Activated T-helper 2 cell treated with anti-CD3 and anti-CD28 coated beads, Interferon-gamma antibody, Interleukin-2, Interleukin-4, amounts not matched to agents 10 μg/mL and 5 μg/mL and 100 μg/mL, durations not matched to agents 14 hours and 24 hours and 36 hours (primary cell): ENCODE data around the gene ZFP69B. TPM values are rescaled to one million over a fixed set of nuclear protein-coding genes. Genes with fewer than 3 reads are reported as not detected.
"Not testable (repeated sequence)": the region's sequence is repeated elsewhere in the genome, so short reads cannot be mapped to it uniquely, and the experiment has no call there.

ENCODE experiments used
- DNase-seq: peaks from one replicate; pipeline ENCODE4 v3.0.0; 2021; ENCODE audit warnings: low spot score
- H3K27ac Mint-ChIP-seq: one replicate; pipeline ENCODE4 v1.8.0; 2021; ENCODE audit warnings: mixed read lengths
- H3K27me3 Mint-ChIP-seq: one replicate; pipeline ENCODE4 v1.8.0; 2021; ENCODE audit warnings: low read depth, mixed read lengths
- H3K36me3 Mint-ChIP-seq: one replicate; pipeline ENCODE4 v1.8.0; 2021; ENCODE audit warnings: low read depth, mixed read lengths
- H3K4me1 Mint-ChIP-seq: one replicate; pipeline ENCODE4 v1.8.0; 2021; ENCODE audit warnings: low read depth, mixed read lengths
- H3K4me3 Mint-ChIP-seq: one replicate; pipeline ENCODE4 v1.8.0; 2021; ENCODE audit warnings: low read depth, mild to moderate bottlenecking, moderate library complexity, mixed read lengths
- H3K9me3 Mint-ChIP-seq: one replicate; pipeline ENCODE4 v1.8.0; 2021; ENCODE audit warnings: mixed read lengths
- intact Hi-C: fragments of 100-400 bp; cut with micrococcal nuclease; formaldehyde crosslinking; loops from one replicate; pipeline ENCODE4 v1.15.1; 2023
- total RNA-seq: library from RNA; stranded (reverse); gene quantifications from 2 replicates; pipeline ENCODE4 v1.2.3, GENCODE V29; 2022

ZFP69B gene
- total RNA-seq, 1 donor from 2014 or later, result 4.7 TPM

DNA sequence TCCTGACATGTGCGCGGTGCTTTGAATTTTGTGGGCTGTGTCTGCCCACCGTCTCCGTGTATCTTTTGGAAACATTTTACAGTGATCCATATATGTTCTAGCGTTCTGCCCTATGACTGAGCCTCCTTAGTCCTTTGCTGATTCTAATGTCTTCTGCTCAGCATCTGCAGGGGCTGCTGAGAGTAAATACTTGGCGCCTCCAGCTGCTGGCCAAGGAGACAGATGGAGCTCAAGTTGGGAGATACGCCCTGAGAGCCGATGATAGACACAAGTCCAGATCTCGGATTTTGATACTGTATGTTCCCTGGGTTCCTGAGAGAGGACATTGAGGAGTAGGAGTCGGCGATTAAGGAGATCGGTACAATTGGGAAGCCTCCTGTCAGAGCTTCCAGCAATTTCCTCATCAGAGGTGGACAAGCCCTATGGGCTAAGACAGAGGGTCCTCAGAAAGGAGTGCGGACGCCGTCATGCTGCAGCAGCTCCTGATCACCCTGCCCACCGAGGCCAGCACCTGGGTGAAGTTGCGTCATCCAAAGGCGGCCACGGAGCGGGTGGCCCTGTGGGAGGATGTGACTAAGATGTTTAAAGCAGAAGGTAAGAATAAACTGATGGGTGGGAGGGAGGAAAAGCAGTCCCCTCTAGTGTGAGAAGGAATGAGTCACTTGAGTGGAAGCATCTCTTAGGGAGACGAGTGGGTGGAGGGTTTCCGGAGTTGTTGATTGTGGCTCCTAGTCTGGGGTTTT, 390 bp downstream of the ZFP69B start:
- peak; percentile 56 for DNase-seq
- Mint-ChIP-seq H3K36me3 (peaks cover 61% of the 10 kb centered on the region), H3K27me3 (no peaks in the 10 kb centered on the region), H3K4me1 (peaks cover 31% of the 10 kb centered on the region), H3K27ac (peak overlapping the region; percentile 86), H3K9me3 (peaks cover 59% of the 10 kb centered on the region), H3K4me3 (peak overlapping the region; percentile 82)
- intact Hi-C loops, result loop anchor here (1.0 to 5.0 kb wide), 6 partner anchors 58 to 242 kb away; partner anchors contain the start of genes EXO5 and ZNF684

DNA sequence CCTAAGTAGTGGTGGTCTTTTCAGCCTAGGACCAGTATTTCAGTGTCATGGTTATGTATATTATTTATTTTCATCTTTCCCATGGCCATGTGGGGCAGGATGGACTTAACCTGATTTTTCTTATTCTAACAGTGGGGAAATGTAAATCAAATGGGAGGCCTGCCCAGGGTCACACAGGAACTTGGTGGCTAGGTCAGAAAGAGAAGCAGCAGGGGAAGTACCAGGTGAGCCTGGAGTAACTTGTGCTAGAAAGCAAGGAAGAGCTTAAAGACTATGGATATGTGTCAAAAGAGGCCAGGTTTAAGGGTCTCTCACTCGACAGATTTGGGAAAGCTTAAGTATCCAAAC, 936 bp downstream of the ZFP69B start:
- peak overlapping the region; percentile 86 for H3K27ac Mint-ChIP-seq
- peak overlapping the region; percentile 82 for H3K4me3 Mint-ChIP-seq
- DNase-seq, result no peak
- peaks cover 58% of the 10 kb centered on the region for H3K9me3 Mint-ChIP-seq
- peaks cover 62% of the 10 kb centered on the region for H3K36me3 Mint-ChIP-seq
- intact Hi-C loops, result loop anchor here (1.0 to 5.0 kb wide), 4 partner anchors 57 to 132 kb away; partner anchors contain the start of gene EXO5
- peaks cover 31% of the 10 kb centered on the region for H3K4me1 Mint-ChIP-seq
- H3K27me3 Mint-ChIP-seq, result no peaks in the 10 kb centered on the region

DNA sequence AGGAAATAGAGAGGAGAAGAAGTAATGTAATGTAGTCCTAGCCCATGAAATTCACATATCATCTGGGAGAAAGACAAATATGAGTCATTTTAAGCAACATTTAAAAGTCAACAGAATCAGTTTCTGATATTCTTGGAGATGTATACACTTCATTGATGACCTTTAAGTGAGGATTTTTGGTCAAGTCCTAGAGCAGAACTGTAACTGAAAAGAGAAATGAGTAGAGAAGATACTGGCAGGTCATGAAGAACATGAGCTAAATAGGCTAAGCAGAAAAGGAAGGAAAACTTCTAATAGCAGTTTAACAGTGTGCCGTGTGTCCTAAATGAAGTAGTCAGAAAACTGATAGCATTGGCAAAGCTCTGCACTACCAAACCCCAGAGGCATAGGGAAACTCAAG, 4.6 kb downstream of the ZFP69B start:
- H3K36me3 Mint-ChIP-seq, result peaks cover 91% of the 10 kb centered on the region

DNA sequence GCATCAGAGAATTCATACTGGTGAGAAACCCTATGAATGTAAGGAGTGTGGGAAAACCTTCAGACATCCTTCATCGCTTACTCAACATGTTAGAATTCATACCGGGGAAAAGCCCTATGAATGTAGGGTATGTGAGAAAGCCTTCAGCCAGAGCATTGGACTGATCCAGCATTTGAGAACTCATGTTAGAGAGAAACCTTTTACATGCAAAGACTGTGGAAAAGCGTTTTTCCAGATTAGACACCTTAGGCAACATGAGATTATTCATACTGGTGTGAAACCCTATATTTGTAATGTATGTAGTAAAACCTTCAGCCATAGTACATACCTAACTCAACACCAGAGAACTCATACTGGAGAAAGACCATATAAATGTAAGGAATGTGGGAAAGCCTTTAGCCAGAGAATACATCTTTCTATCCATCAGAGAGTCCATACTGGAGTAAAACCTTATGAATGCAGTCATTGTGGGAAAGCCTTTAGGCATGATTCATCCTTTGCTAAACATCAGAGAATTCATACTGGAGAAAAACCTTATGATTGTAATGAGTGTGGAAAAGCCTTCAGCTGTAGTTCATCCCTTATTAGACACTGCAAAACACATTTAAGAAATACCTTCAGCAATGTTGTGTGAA, 12.8 kb downstream of the ZFP69B start:
- Mint-ChIP-seq H3K4me3 (no peak overlapping the region), H3K9me3 (peaks cover 81% of the 10 kb centered on the region), H3K27ac (no peak overlapping the region), H3K36me3 (peaks cover 73% of the 10 kb centered on the region), H3K27me3 (no peaks in the 10 kb centered on the region), H3K4me1 (no peaks in the 10 kb centered on the region)
- intact Hi-C loops, result no loop called here
- no peak for DNase-seq

More for the DNA sequence above, 4.6 kb downstream of the ZFP69B start:
- Mint-ChIP-seq H3K27ac (peak overlapping the region; percentile 55), H3K9me3 (peaks cover 82% of the 10 kb centered on the region), H3K4me1 (peaks cover 23% of the 10 kb centered on the region), H3K4me3 (no peak overlapping the region), H3K27me3 (no peaks in the 10 kb centered on the region)
- DNase-seq, result no peak
- intact Hi-C loops, result loop anchor here (5.0 kb wide), 1 partner anchor 113 kb away; no protein-coding TSS in a partner anchor

DNA sequence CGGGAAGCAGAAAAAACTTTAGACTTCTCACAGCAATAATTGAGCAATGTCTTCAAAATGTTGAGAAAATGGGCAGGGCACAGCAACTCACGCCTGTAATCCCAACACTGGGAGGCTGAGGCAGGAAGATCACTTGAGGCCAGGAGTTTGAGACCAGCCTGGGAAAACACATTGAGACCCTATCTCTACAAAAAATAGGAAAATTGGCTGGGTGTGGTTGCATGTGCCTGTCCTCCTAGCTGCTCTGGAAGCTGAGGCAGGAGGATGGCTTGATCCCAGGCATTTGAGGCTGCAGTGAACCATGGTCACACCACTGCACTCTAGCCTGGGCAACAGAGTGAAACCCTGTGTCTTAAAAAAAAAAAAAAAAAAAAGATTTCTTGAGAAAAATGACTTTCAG, 19.1 kb downstream of the ZFP69B start:
- Mint-ChIP-seq H3K9me3 (peaks cover 83% of the 10 kb centered on the region), H3K36me3 (peaks cover 40% of the 10 kb centered on the region), H3K27ac (no peak overlapping the region), H3K27me3 (no peaks in the 10 kb centered on the region), H3K4me3 (no peak overlapping the region), H3K4me1 (no peaks in the 10 kb centered on the region)
- intact Hi-C loops, result no loop called here
- no peak for DNase-seq

DNA sequence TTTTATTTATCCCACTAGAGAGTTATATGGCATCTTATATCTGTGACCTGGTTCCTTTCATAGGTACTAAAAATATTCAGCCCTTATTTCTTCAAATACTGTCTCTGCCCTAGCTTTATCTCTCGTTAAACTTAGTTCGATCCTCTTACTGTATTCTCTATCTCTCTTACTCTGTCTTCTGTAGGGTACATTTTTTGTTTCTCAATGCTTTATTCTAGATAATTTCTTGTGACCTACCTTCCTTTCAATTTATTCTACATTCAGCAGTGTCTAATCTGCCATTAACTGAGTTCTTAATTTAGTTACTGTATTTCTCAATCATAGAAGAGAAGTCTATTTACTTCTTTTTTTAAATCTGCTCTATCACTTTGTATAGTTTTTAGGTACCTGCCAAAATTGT, 25.0 kb downstream of the ZFP69B start:
- H3K9me3 Mint-ChIP-seq, result peaks cover 37% of the 10 kb centered on the region
- H3K27ac Mint-ChIP-seq, result no peak overlapping the region
- H3K4me3 Mint-ChIP-seq, result no peak overlapping the region
- no peaks in the 10 kb centered on the region for H3K27me3 Mint-ChIP-seq
- H3K36me3 Mint-ChIP-seq, result peaks cover 12% of the 10 kb centered on the region
- DNase-seq, result no peak
- intact Hi-C loops, result no loop called here
- peaks cover 14% of the 10 kb centered on the region for H3K4me1 Mint-ChIP-seq

DNA sequence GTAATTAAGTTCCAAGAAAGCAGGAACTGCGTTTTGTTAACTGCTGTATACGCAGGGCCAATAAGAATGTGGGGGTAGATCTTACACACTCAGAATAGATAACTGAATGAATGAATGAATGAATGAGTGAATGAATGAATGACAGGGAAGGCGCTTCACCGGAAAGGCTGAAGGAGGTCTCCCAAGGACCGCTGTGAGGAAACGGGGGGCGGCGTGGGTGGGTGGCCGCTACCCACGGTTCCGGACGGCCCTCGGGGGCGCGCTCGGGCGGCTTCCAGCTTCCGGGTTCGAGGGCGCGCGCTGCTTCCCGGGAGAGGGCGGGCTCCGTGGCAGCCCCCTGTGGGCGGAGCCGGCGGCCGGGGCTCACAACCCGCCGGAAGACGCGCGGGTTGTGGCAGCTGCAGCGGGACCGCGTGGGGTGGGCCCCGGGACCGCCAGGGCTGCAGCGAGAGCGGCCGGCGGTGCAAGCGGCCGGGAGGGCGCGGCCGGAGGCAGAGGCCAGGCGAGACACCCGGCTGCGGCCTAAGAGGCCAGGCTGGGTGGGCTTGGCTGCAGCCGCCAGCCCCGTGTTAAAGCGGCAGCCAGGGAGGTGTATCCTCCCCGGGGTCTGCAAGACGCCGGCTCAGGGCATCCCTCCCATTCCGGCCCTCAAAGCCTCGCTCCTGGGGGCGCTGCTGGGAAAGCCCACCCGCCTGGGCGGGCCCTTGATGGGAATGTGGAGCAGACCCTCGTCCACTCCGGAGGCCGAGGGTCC, 26.8 kb downstream of the ZFP69B start, which contains the start of gene ZFP69:
Gene ZFP69, plus strand, starts transcription at position 367 of the 754 bp plus-strand sequence. CDS start 2,072 bp downstream, outside the sequence.
- Mint-ChIP-seq H3K9me3 (peaks cover 41% of the 10 kb centered on the region), H3K27me3 (no peaks in the 10 kb centered on the region), H3K4me1 (peaks cover 14% of the 10 kb centered on the region), H3K4me3 (peak within 1 kb of the TSS; percentile 79), H3K36me3 (peaks cover 26% of the 10 kb centered on the region), H3K27ac (peak within 1 kb of the TSS; percentile 56)
- intact Hi-C loops, result no loop called here
- DNase-seq, result peak; percentile 67

DNA sequence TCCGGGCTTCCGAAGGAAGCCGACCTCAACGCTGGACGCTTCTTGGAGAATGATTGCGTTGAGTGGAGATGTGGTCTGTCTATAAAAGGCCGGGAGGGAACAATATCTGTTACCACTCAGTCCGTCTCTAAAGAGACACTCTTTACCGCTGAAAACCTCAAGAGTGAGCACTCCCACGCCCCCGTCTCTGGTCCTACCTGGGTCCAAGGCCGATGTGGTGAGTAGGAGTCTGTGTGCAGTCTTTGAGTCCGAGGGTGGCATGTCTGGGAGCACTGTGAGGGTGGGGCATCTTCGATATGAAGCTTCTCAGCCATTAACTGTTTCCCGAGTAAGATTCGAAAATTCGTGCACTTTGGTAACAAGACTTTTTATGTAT, 27.4 kb downstream of the ZFP69B start:
- H3K4me3 Mint-ChIP-seq, result peak overlapping the region; percentile 76
- H3K27me3 Mint-ChIP-seq, result no peaks in the 10 kb centered on the region
- H3K9me3 Mint-ChIP-seq, result peaks cover 44% of the 10 kb centered on the region
- peaks cover 14% of the 10 kb centered on the region for H3K4me1 Mint-ChIP-seq
- H3K36me3 Mint-ChIP-seq, result peaks cover 32% of the 10 kb centered on the region
- H3K27ac Mint-ChIP-seq, result peak overlapping the region; percentile 27
- intact Hi-C loops, result no loop called here
- no peak for DNase-seq

DNA sequence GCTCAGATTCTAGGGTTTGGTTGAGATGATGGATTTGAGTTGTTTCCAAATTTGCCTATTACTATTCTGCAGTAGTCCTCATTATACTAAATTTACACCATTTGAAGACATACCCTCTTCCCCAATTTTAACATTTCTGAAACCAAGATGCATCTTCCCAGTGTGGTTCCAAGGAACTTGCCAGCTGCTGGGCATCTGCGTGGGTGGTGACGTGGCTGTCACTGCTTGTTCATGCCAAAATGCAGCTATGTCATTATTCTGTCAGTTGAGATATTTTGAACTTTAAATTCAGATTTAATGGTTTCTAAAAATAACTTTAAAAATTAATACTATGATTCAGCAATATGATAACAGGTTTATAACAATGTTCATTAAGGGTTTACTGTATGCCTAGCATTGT, 28.0 kb downstream of the ZFP69B start:
- intact Hi-C loops, result no loop called here
- peaks cover 37% of the 10 kb centered on the region for H3K36me3 Mint-ChIP-seq

DNA sequence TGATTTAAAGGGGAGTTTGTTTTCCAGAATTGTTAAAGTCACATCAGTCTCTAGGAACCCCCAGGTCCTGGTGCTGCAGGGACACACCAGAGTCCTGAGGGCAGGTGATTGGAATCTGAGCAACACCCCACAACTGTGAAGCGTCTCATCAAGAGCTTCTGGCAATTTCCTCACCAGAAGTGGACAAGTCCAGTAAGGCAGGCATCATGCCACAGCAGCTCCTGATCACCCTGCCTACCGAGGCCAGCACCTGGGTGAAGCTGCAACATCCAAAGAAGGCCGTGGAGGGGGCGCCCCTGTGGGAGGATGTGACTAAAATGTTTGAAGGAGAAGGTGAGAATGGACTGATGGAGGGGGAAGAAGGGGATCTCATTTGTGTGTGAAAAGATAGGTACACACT, 28.9 kb downstream of the ZFP69B start:
- Mint-ChIP-seq H3K27me3 (no peaks in the 10 kb centered on the region), H3K4me1 (peaks cover 14% of the 10 kb centered on the region), H3K4me3 (no peak overlapping the region), H3K36me3 (peaks cover 44% of the 10 kb centered on the region), H3K27ac (no peak overlapping the region), H3K9me3 (peaks cover 38% of the 10 kb centered on the region)
- intact Hi-C loops, result no loop called here
- DNase-seq, result no peak

More for the DNA sequence above, 28.0 kb downstream of the ZFP69B start:
- H3K27me3 Mint-ChIP-seq, result no peaks in the 10 kb centered on the region
- H3K4me3 Mint-ChIP-seq, result peak overlapping the region; percentile 76
- no peak overlapping the region for H3K27ac Mint-ChIP-seq
- peaks cover 14% of the 10 kb centered on the region for H3K4me1 Mint-ChIP-seq
- H3K9me3 Mint-ChIP-seq, result peaks cover 41% of the 10 kb centered on the region
- no peak for DNase-seq

DNA sequence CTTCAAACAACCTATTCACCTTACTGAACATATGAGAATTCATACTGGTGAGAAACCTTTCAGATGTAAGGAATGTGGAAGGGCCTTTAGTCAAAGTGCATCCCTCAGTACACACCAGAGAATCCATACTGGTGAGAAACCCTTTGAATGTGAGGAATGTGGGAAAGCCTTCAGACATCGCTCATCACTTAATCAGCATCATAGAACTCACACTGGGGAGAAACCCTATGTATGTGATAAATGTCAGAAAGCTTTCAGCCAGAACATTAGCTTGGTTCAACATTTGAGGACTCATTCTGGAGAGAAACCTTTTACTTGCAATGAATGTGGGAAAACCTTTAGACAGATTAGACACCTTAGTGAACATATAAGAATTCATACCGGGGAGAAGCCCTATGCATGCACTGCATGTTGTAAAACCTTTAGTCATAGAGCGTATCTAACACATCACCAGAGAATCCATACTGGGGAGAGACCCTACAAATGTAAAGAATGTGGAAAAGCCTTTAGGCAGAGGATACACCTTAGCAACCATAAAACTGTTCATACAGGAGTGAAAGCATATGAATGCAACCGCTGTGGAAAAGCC, 45.1 kb downstream of the ZFP69B start:
- no peak for DNase-seq
- intact Hi-C loops, result no loop called here
- Mint-ChIP-seq H3K4me3 (no peak overlapping the region), H3K4me1 (no peaks in the 10 kb centered on the region), H3K9me3 (peaks cover 75% of the 10 kb centered on the region), H3K36me3 (peaks cover 76% of the 10 kb centered on the region), H3K27me3 (no peaks in the 10 kb centered on the region), H3K27ac (no peak overlapping the region)

DNA sequence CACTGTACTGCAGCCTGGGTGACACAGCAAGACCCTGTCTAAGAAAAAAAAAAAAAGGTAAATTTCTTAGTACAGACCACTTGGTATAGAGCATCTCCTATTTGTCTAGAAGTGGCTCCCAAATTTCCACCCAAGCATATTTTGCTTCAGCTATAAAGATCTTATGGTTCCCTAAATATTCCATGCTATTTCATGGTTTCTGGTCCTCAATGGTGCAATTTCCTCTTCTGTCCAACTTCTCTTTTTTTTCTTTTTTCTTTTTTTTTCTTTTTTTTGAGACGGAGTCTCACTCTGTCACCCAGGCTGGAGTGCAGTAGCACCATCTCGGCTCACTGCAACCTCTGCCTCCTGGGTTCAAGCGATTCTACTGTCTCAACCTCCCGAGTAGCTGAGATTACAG, 52.4 kb downstream of the ZFP69B start:
- H3K27me3 Mint-ChIP-seq, intact Hi-C loops, H3K27ac Mint-ChIP-seq, H3K4me1 Mint-ChIP-seq, DNase-seq, H3K4me3 Mint-ChIP-seq: not testable (repeated sequence)
- peaks cover 74% of the 10 kb centered on the region for H3K9me3 Mint-ChIP-seq
- H3K36me3 Mint-ChIP-seq, result peaks cover 63% of the 10 kb centered on the region
